ENCODE data around the gene TRIM36.

The TRIM36 gene

DNA sequence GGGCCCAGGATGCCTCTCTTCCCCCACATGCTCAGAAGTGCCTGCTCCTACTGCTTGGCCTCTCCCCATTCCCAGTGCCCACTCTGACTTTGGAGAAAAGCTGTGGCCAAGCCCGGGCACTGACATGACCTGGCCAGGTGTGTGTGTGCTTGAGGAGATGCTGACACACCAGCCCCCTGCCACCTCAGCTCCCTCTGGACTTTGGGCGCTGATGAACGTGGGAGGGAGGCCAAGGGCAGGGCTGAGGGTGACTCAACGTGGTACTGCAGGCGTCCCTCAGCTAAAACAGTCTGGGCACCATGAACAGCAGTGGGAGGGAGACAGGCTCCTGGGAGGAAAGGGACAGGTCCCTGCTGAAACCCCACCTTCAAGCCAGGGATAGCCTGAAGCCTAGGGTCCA is 3.9 kb downstream of the TRIM36 start:
- Histone ChIP-seq H3K36me3 (ENCODE audit: control insufficient read depth, insufficient read depth, low read length, severe bottlenecking) (no peaks in the 10 kb centered on the region), H3K9me3 (ENCODE audit: control insufficient read depth, low read length) (peaks cover 8% of the 10 kb centered on the region), H3K27me3 (replicated peaks; ENCODE audit: control insufficient read depth, insufficient read depth, low read length) (peaks cover 38% of the 10 kb centered on the region)

GRCh38 chr5:115160975-115161475 is 8.7 kb downstream of the TRIM36 start:
- Histone ChIP-seq H3K9me3 (ENCODE audit: control insufficient read depth, low read length) (peaks cover 6% of the 10 kb centered on the region), H3K4me1 (ENCODE audit: control insufficient read depth, insufficient read depth, low read length) (no peaks in the 10 kb centered on the region), H3K36me3 (ENCODE audit: control insufficient read depth, insufficient read depth, low read length, severe bottlenecking) (no peaks in the 10 kb centered on the region), H3K4me3 (ENCODE audit: low read length) (no peak overlapping the region), H3K27me3 (replicated peaks; ENCODE audit: control insufficient read depth, insufficient read depth, low read length) (peaks cover 8% of the 10 kb centered on the region), H3K9ac (ENCODE audit: low read length) (no peak overlapping the region)
- DNase-seq (ENCODE audit: low read depth) = no peak

More for the DNA sequence above, 3.9 kb downstream of the TRIM36 start:
- H3K4me1 ChIP-seq (ENCODE audit: control insufficient read depth, insufficient read depth, low read length) = peaks cover 9% of the 10 kb centered on the region
- H3K4me3 ChIP-seq (ENCODE audit: low read length) = no peak overlapping the region
- no peak for DNase-seq (ENCODE audit: low read depth)
- no peak overlapping the region for H3K9ac ChIP-seq (ENCODE audit: low read length)

DNA sequence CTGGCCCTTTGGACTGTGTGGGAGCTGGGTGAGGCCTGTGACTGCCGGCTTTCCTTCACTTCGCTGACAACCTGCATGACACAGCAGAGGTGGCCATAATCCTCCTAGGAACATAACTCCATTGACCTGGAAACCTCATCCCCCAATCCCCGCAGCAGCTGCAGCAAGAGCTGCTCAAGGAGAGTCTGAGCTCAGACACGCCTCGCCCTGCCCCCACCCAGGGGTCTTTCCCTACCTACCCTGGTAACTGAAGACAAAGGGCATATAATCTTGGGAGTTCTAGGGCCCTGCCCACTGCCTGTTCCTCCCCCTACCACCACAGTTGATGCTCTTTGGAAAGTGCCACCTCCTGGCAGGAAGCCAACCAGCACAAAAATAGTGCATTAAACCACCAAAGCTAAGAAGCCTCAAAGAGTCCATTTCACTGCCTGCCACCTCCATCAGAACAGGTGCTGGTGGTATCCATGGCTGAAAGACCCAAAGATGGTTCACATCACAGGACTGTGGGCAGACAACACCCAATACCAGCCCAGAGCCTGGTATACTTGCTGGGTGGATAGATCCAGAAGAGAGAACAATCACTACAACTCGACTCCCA is 18.4 kb downstream of the TRIM36 start:
- no peak for DNase-seq (ENCODE audit: low read depth)
- no peak overlapping the region for H3K4me3 ChIP-seq (ENCODE audit: low read length)
- H3K27me3 ChIP-seq (replicated peaks; ENCODE audit: control insufficient read depth, insufficient read depth, low read length) = no peaks in the 10 kb centered on the region
- H3K9me3 ChIP-seq (ENCODE audit: control insufficient read depth, low read length) = peaks cover 18% of the 10 kb centered on the region
- H3K36me3 ChIP-seq (ENCODE audit: control insufficient read depth, insufficient read depth, low read length, severe bottlenecking) = no peaks in the 10 kb centered on the region
- no peak overlapping the region for H3K9ac ChIP-seq (ENCODE audit: low read length)
- H3K4me1 ChIP-seq (ENCODE audit: control insufficient read depth, insufficient read depth, low read length) = no peaks in the 10 kb centered on the region

DNA sequence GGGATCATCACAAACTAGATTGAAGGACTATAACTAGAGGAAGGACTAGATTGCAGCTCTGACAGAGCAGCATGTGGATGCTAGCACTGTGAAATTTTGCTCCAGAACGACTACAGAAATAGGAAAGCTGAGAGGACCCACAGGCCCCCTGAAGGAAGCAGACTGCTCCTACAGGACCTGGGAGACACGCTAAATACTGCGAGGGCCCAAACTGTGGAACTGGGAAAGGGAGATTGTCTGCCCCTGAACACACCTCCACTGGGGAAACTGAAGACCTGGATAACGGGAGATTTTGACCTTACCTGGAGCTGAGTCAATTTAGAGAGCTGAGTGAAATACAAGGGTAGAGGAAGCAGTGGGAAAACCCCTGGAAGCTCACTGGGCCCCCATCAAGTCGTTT is 19.2 kb downstream of the TRIM36 start:
- H3K4me3 ChIP-seq (ENCODE audit: low read length) = no peak overlapping the region
- H3K9me3 ChIP-seq (ENCODE audit: control insufficient read depth, low read length) = peaks cover 14% of the 10 kb centered on the region
- H3K9ac ChIP-seq (ENCODE audit: low read length) = no peak overlapping the region
- no peaks in the 10 kb centered on the region for H3K36me3 ChIP-seq (ENCODE audit: control insufficient read depth, insufficient read depth, low read length, severe bottlenecking)
- no peaks in the 10 kb centered on the region for H3K4me1 ChIP-seq (ENCODE audit: control insufficient read depth, insufficient read depth, low read length)
- DNase-seq (ENCODE audit: low read depth) = no peak
- H3K27me3 ChIP-seq (replicated peaks; ENCODE audit: control insufficient read depth, insufficient read depth, low read length) = no peaks in the 10 kb centered on the region

- Histone ChIP-seq H3K27me3 (replicated peaks; ENCODE audit: control insufficient read depth, insufficient read depth, low read length) (no peaks in the 10 kb centered on the region), H3K4me3 (ENCODE audit: low read length) (no peak overlapping the region), H3K36me3 (ENCODE audit: control insufficient read depth, insufficient read depth, low read length, severe bottlenecking) (no peaks in the 10 kb centered on the region), H3K9ac (ENCODE audit: low read length) (no peak overlapping the region), H3K4me1 (ENCODE audit: control insufficient read depth, insufficient read depth, low read length) (no peaks in the 10 kb centered on the region), H3K9me3 (ENCODE audit: control insufficient read depth, low read length) (peaks cover 4% of the 10 kb centered on the region)
- DNase-seq (ENCODE audit: low read depth) = no peak
Observed at GRCh38 chr5:115147052-115147451, 22.7 kb downstream of the TRIM36 start.

DNA sequence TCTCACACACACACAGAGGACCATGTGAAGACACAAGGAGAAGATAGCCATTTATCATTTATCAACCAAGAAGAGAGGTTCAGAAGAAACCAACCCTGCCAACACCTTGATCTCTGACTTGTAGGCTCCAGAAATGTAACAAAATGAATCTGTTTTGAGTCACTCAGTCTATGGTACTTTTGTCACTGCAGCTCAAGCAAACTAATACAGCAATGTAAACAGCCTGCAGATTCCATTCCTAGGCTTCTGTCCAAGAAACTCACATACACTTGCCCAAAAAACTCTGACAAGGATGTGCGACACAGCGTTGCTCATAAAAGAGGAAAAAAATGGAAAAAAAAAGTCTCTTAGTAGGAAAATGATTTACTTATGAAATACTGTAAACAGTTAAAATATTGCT is 33.4 kb downstream of the TRIM36 start:
- H3K4me1 ChIP-seq (ENCODE audit: control insufficient read depth, insufficient read depth, low read length) = no peaks in the 10 kb centered on the region
- no peak overlapping the region for H3K9ac ChIP-seq (ENCODE audit: low read length)
- H3K9me3 ChIP-seq (ENCODE audit: control insufficient read depth, low read length) = no peaks in the 10 kb centered on the region
- no peaks in the 10 kb centered on the region for H3K36me3 ChIP-seq (ENCODE audit: control insufficient read depth, insufficient read depth, low read length, severe bottlenecking)
- no peak overlapping the region for H3K4me3 ChIP-seq (ENCODE audit: low read length)
- H3K27me3 ChIP-seq (replicated peaks; ENCODE audit: control insufficient read depth, insufficient read depth, low read length) = no peaks in the 10 kb centered on the region
- no peak for DNase-seq (ENCODE audit: low read depth)

DNA sequence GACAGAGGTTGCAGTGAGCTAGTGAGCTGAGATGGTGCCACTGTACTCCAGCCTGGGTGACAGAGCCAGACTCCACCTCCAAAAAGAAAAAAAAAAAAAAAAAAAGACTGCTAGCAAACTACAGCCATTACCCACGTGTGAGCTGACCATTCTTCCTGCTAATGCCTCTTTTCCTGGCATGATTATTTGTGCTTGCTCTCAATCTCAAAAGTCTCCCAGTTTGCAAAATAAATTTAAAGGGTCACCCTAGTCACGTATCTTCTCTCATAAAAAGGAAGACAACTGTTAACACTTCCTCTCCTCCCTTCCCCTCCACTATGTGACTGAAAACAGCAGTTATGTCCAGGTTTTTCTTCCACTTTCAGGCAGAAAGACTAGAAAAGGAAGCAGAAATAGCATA is 37.2 kb downstream of the TRIM36 start:
- Histone ChIP-seq H3K36me3 (ENCODE audit: control insufficient read depth, insufficient read depth, low read length, severe bottlenecking) (no peaks in the 10 kb centered on the region), H3K9me3 (ENCODE audit: control insufficient read depth, low read length) (no peaks in the 10 kb centered on the region), H3K4me3 (ENCODE audit: low read length) (no peak overlapping the region), H3K4me1 (ENCODE audit: control insufficient read depth, insufficient read depth, low read length) (no peaks in the 10 kb centered on the region), H3K9ac (ENCODE audit: low read length) (no peak overlapping the region), H3K27me3 (replicated peaks; ENCODE audit: control insufficient read depth, insufficient read depth, low read length) (no peaks in the 10 kb centered on the region)
- no peak for DNase-seq (ENCODE audit: low read depth)

- Histone ChIP-seq H3K4me3 (ENCODE audit: low read length) (no peak overlapping the region), H3K9ac (ENCODE audit: low read length) (no peak overlapping the region), H3K36me3 (ENCODE audit: control insufficient read depth, insufficient read depth, low read length, severe bottlenecking) (no peaks in the 10 kb centered on the region), H3K9me3 (ENCODE audit: control insufficient read depth, low read length) (no peaks in the 10 kb centered on the region), H3K4me1 (ENCODE audit: control insufficient read depth, insufficient read depth, low read length) (no peaks in the 10 kb centered on the region), H3K27me3 (replicated peaks; ENCODE audit: control insufficient read depth, insufficient read depth, low read length) (no peaks in the 10 kb centered on the region)
- DNase-seq (ENCODE audit: low read depth) = no peak
Observed at GRCh38 chr5:115126303-115126702, 43.4 kb downstream of the TRIM36 start.

- Histone ChIP-seq H3K9me3 (ENCODE audit: control insufficient read depth, low read length) (no peaks in the 10 kb centered on the region), H3K4me1 (ENCODE audit: control insufficient read depth, insufficient read depth, low read length) (no peaks in the 10 kb centered on the region), H3K4me3 (ENCODE audit: low read length) (no peak overlapping the region), H3K9ac (ENCODE audit: low read length) (no peak overlapping the region), H3K27me3 (replicated peaks; ENCODE audit: control insufficient read depth, insufficient read depth, low read length) (no peaks in the 10 kb centered on the region), H3K36me3 (ENCODE audit: control insufficient read depth, insufficient read depth, low read length, severe bottlenecking) (no peaks in the 10 kb centered on the region)
- DNase-seq (ENCODE audit: low read depth) = no peak
Observed at GRCh38 chr5:115124741-115125140, 45.0 kb downstream of the TRIM36 start.

- H3K9ac ChIP-seq (ENCODE audit: low read length) = no peak overlapping the region
- no peak for DNase-seq (ENCODE audit: low read depth)
- H3K9me3 ChIP-seq (ENCODE audit: control insufficient read depth, low read length) = no peaks in the 10 kb centered on the region
- no peaks in the 10 kb centered on the region for H3K36me3 ChIP-seq (ENCODE audit: control insufficient read depth, insufficient read depth, low read length, severe bottlenecking)
- H3K4me3 ChIP-seq (ENCODE audit: low read length) = no peak overlapping the region
- peaks cover 11% of the 10 kb centered on the region for H3K27me3 ChIP-seq (replicated peaks; ENCODE audit: control insufficient read depth, insufficient read depth, low read length)
- no peaks in the 10 kb centered on the region for H3K4me1 ChIP-seq (ENCODE audit: control insufficient read depth, insufficient read depth, low read length)
Observed at GRCh38 chr5:115116001-115116400, 53.7 kb downstream of the TRIM36 start.

- H3K9me3 ChIP-seq (ENCODE audit: control insufficient read depth, low read length) = no peaks in the 10 kb centered on the region
- no peak overlapping the region for H3K9ac ChIP-seq (ENCODE audit: low read length)
- no peaks in the 10 kb centered on the region for H3K36me3 ChIP-seq (ENCODE audit: control insufficient read depth, insufficient read depth, low read length, severe bottlenecking)
- no peaks in the 10 kb centered on the region for H3K4me1 ChIP-seq (ENCODE audit: control insufficient read depth, insufficient read depth, low read length)
- no peak for DNase-seq (ENCODE audit: low read depth)
- H3K27me3 ChIP-seq (replicated peaks; ENCODE audit: control insufficient read depth, insufficient read depth, low read length) = peaks cover 15% of the 10 kb centered on the region
- H3K4me3 ChIP-seq (ENCODE audit: low read length) = no peak overlapping the region
Observed at GRCh38 chr5:115109840-115110239, 59.9 kb downstream of the TRIM36 start.

GRCh38 chr5:115109356-115109755 is 60.4 kb downstream of the TRIM36 start:
- H3K4me3 ChIP-seq (ENCODE audit: low read length) = no peak overlapping the region
- no peaks in the 10 kb centered on the region for H3K9me3 ChIP-seq (ENCODE audit: control insufficient read depth, low read length)
- no peaks in the 10 kb centered on the region for H3K36me3 ChIP-seq (ENCODE audit: control insufficient read depth, insufficient read depth, low read length, severe bottlenecking)
- peaks cover 15% of the 10 kb centered on the region for H3K27me3 ChIP-seq (replicated peaks; ENCODE audit: control insufficient read depth, insufficient read depth, low read length)
- no peak overlapping the region for H3K9ac ChIP-seq (ENCODE audit: low read length)
- no peaks in the 10 kb centered on the region for H3K4me1 ChIP-seq (ENCODE audit: control insufficient read depth, insufficient read depth, low read length)
- no peak for DNase-seq (ENCODE audit: low read depth)
